Measurements from ENCODE around the gene HBZ.
"Not testable (repeated sequence)": the region's sequence is repeated elsewhere in the genome, so short reads cannot be mapped to it uniquely, and the experiment has no call there.

Gene HBZ

GRCh38 chr16:165539-166374 is 13.3 kb downstream of the HBZ start, which contains the start of gene HBM:
Gene HBM (plus strand): TSS chr16:165978. CDS start chr16:165998, 20 bp downstream.
- DNase-seq, result no peak

- DNase-seq, result no peak
Observed at GRCh38 chr16:166375-167121, 14.1 kb downstream of the HBZ start.

- DNase-seq, result no peak
Observed at GRCh38 chr16:167122-167690, 14.8 kb downstream of the HBZ start.

- no peak for DNase-seq
Observed at GRCh38 chr16:168424-168823, 16.0 kb downstream of the HBZ start.

DNA sequence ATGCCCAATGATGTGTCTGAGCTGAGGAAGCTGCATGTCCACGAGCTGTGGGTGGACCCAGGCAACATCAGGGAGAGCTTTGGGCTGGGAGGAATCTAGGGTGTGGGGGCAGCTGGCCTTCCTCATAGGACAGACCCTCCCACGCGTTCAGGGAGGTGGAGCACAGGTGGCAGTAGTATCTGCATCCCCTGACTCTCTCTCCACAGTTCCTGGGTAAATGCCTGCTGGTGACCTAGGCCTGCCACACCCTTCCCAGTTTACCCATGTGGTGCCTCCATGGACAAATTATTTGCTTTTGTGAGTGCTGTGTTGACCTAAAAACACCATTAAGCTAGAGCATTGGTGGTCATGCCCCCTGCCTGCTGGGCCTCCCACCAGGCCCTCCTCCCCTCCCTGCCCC is 16.6 kb downstream of the HBZ start:
- no peak for DNase-seq

DNA sequence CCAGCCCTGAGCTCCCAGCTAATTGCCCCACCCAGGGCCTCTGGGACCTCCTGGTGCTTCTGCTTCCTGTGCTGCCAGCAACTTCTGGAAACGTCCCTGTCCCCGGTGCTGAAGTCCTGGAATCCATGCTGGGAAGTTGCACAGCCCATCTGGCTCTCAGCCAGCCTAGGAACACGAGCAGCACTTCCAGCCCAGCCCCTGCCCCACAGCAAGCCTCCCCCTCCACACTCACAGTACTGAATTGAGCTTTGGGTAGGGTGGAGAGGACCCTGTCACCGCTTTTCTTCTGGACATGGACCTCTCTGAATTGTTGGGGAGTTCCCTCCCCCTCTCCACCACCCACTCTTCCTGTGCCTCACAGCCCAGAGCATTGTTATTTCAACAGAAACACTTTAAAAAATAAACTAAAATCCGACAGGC is 17.7 kb downstream of the HBZ start:
- not testable (repeated sequence) for DNase-seq

- DNase-seq, result no peak
Observed at GRCh38 chr16:170788-171187, 18.3 kb downstream of the HBZ start.

GRCh38 chr16:172374-172941 is 20.0 kb downstream of the HBZ start, which contains the start of gene HBA2:
Gene HBA2 (plus strand): TSS chr16:172876. CDS start chr16:172913, 37 bp downstream.
- not testable (repeated sequence) for DNase-seq

GRCh38 chr16:173211-173854 is 20.9 kb downstream of the HBZ start:
- not testable (repeated sequence) for DNase-seq

GRCh38 chr16:173928-174769 is 21.7 kb downstream of the HBZ start:
- DNase-seq, result not testable (repeated sequence)

DNA sequence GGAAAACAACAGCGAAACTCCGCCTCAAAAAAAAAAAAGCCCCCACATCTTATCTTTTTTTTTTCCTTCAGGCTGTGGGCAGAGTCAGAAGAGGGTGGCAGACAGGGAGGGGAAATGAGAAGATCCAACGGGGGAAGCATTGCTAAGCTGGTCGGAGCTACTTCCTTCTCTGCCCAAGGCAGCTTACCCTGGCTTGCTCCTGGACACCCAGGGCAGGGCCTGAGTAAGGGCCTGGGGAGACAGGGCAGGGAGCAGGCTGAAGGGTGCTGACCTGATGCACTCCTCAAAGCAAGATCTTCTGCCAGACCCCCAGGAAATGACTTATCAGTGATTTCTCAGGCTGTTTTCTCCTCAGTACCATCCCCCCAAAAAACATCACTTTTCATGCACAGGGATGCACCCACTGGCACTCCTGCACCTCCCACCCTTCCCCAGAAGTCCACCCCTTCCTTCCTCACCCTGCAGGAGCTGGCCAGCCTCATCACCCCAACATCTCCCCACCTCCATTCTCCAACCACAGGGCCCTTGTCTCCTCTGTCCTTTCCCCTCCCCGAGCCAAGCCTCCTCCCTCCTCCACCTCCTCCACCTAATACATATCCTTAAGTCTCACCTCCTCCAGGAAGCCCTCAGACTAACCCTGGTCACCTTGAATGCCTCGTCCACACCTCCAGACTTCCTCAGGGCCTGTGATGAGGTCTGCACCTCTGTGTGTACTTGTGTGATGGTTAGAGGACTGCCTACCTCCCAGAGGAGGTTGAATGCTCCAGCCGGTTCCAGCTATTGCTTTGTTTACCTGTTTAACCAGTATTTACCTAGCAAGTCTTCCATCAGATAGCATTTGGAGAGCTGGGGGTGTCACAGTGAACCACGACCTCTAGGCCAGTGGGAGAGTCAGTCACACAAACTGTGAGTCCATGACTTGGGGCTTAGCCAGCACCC is 22.8 kb downstream of the HBZ start:
- no peak for DNase-seq

GRCh38 chr16:176006-176405 is 23.6 kb downstream of the HBZ start:
- DNase-seq, result not testable (repeated sequence)

GRCh38 chr16:176477-177382 is 24.3 kb downstream of the HBZ start, which contains the start of gene HBA1:
Gene HBA1 (plus strand): TSS chr16:176680. CDS start chr16:176717, 37 bp downstream.
- not testable (repeated sequence) for DNase-seq

DNA sequence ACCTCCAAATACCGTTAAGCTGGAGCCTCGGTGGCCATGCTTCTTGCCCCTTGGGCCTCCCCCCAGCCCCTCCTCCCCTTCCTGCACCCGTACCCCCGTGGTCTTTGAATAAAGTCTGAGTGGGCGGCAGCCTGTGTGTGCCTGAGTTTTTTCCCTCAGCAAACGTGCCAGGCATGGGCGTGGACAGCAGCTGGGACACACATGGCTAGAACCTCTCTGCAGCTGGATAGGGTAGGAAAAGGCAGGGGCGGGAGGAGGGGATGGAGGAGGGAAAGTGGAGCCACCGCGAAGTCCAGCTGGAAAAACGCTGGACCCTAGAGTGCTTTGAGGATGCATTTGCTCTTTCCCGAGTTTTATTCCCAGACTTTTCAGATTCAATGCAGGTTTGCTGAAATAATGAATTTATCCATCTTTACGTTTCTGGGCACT is 25.0 kb downstream of the HBZ start:
- DNase-seq, result no peak

DNA sequence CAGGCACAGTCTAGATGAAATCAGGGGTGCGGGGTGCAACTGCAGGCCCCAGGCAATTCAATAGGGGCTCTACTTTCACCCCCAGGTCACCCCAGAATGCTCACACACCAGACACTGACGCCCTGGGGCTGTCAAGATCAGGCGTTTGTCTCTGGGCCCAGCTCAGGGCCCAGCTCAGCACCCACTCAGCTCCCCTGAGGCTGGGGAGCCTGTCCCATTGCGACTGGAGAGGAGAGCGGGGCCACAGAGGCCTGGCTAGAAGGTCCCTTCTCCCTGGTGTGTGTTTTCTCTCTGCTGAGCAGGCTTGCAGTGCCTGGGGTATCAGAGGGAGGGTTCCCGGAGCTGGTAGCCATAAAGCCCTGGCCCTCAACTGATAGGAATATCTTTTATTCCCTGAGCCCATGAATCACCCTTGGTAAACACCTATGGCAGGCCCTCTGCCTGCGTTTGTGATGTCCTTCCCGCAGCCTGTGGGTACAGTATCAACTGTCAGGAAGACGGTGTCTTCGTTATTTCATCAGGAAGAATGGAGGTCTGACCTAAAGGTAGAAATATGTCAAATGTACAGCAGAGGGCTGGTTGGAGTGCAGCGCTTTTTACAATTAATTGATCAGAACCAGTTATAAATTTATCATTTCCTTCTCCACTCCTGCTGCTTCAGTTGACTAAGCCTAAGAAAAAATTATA is 25.7 kb downstream of the HBZ start:
- no peak for DNase-seq

DNA sequence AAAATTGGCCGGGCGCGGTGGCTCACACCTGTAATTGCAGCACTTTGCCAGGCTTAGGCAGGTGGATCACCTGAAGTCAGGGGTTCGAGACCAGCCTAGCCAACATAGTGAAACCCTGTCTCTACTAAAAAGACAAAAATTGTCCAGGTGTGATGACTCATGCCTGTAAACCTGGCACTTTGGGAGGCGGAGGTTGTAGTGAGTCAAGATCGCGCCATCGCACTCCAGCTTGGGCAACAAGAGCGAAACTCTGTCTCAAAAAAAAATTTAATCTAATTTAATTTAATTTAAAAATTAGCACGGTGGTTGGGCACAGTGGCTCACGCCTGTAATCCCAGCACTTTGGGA is 26.2 kb downstream of the HBZ start:
- DNase-seq, result no peak

DNA sequence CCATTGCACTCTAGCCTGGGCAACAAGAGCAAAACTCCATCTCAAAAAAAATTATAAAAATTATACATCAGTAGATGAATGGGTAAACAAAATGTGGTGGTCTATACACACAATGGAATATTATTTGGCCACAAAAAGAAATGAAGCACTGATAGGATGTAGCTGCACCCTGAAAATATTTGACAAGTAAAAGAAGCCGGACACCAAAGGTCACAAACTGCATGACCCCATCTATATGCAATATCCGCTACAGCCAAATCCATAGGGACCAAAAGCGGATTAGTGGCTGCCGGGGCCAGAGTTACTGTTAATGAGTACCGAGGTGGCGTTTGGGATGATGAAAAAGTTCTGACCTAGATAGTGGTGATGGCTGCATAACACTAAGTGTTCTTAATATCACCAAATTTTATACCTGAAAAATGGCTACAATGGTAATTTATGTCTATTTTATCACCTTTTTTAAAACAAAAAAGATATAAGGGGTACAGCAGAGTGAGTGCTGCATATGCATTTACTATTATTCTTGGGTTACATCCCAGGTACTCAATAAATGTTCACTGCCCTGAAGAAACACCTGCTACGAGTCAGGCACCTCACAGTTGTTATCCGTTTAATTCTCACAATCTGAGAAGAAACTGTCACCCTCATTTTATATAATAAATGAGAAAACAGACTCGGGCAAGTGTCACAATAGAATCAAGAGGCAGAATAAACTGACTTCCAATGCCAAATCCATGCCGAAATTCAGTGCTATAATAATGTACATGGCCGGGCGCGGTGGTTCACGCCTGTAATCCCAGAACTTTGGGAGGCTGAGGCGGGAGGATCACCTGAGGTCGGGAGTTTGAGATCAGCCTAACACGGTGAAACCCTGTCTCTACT is 27.0 kb downstream of the HBZ start:
- DNase-seq, result no peak

All from central memory CD4-positive, alpha-beta T cell (primary cell).